Activated CD4-positive, alpha-beta memory T cell treated with anti-CD3 and anti-CD28 coated beads, Interleukin-2, amount 10 ng/mL, durations not matched to agents 7 days and 5 days (primary cell): Measurements from ENCODE around the gene C19orf53. TPM values are rescaled to one million over a fixed set of nuclear protein-coding genes. Genes with fewer than 3 reads are reported as not detected.
"Not testable (repeated sequence)": the region's sequence is repeated elsewhere in the genome, so short reads cannot be mapped to it uniquely, and the experiment has no call there.

ENCODE experiments used
- CTCF ChIA-PET: fragments of 350-600 bp; sonication (Branson Sonifier 250); formaldehyde crosslinking; loops from one replicate; lab custom pipeline; 2021; ENCODE audit warnings: antibody characterized with exemption, inconsistent platforms; lab: Charles Lee
- POLR2A ChIA-PET: fragments of 350-600 bp; sonication (Branson Sonifier 250); formaldehyde crosslinking; loops from one replicate; lab custom pipeline; 2021; ENCODE audit warnings: antibody characterized with exemption; lab: Charles Lee
- DNase-seq: peaks from one replicate; pipeline ENCODE4 v3.0.0-alpha.2; 2020
- H3K27ac Mint-ChIP-seq: one replicate; pipeline ENCODE4 v1.8.0; 2021; ENCODE audit warnings: mild to moderate bottlenecking, mixed read lengths
- H3K27me3 Mint-ChIP-seq: one replicate; pipeline ENCODE4 v1.8.0; 2021; ENCODE audit warnings: mixed read lengths
- H3K36me3 Mint-ChIP-seq: one replicate; pipeline ENCODE4 v1.8.0; 2021; ENCODE audit warnings: low read depth, mixed read lengths
- H3K4me1 Mint-ChIP-seq: one replicate; pipeline ENCODE4 v1.8.0; 2021; ENCODE audit warnings: mixed read lengths
- H3K4me3 Mint-ChIP-seq: one replicate; pipeline ENCODE4 v1.8.0; 2021; ENCODE audit warnings: mild to moderate bottlenecking, mixed read lengths
- H3K9me3 Mint-ChIP-seq: one replicate; pipeline ENCODE4 v1.8.0; 2021; ENCODE audit warnings: mixed read lengths
- total RNA-seq, 2 experiments: library from RNA; stranded (reverse); gene quantifications; one replicate each; pipeline ENCODE4 v1.2.3, GENCODE V29; 2021

Gene C19orf53
- total RNA-seq, 2 experiments from 2014 or later: 79.4 to 83.7 TPM

DNA sequence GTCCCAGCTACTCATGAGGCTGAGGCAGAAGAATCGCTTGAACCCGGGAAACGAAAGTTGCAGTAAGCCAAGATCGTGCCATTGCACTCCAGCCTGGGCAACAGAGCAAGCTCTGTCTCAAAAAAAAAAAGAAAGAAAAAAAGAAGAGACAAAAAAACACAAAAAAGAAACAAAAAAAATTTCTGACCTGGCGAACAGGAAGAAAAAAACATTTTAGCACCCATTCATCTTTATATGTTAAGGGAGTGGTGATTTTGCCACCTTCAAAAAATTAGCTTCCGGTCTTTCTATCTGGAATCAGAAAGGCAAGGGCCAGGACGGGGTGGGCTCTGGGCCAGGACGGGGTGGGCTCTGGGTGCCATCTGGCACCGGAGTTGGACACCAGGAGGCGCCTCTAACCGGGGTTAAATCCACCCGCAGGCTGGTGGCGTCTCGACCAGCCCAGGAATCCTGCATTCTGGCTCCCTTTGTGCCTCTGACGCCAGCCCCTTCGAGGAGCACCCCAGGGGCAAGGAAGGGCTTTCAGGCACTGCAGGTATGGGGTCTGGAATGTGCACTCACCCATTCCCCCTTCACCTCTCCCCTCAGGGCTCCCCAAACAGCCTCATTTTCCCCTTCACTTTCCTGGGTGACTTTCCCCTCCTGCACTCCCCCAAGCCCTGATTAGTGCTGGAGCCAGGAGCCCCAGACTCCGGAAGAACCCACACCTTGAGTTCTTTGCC, 10.6 kb downstream of the C19orf53 start:
- CTCF ChIA-PET: interaction anchor here (0.8 to 11.1 kb wide), 12 partner anchors 9 to 202 kb away, joined by 3 to 190 read pairs (median 4); partner anchors contain the start of genes C19orf53 and ZSWIM4
- POLR2A ChIA-PET: interaction anchor here (0.8 to 7.9 kb wide), 5 partner anchors 10 to 77 kb away, joined by 3 to 66 read pairs (median 4); partner anchors contain the start of genes C19orf53 and ZSWIM4
- H3K36me3 Mint-ChIP-seq: no peaks in the 10 kb centered on the region
- H3K27ac Mint-ChIP-seq: peak overlapping the region; percentile 56
- peak; percentile 77 for DNase-seq
- H3K27me3 Mint-ChIP-seq: no peaks in the 10 kb centered on the region
- H3K9me3 Mint-ChIP-seq: no peaks in the 10 kb centered on the region
- H3K4me1 Mint-ChIP-seq: peaks cover 47% of the 10 kb centered on the region
- H3K4me3 Mint-ChIP-seq: peak overlapping the region; percentile 25

DNA sequence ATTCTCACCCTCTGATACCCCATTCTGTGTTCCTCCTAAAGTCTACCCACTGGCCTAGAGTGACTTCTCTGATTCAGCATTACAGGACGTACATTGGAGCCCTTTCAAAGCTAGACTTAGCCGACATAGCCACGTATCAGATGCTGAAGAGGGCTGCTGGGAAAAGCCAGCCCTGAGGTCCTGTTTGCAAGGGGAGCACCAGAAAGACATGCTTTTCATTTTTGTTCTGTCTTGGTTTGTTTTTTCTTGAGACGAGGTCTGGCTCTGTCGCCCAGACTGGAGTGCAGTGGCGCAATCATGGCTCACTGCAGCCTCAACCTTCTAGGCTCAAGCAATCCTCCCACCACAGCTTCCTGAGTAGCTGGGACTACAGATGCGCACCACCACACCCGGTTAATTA, 14.7 kb downstream of the C19orf53 start:
- H3K36me3 Mint-ChIP-seq: no peaks in the 10 kb centered on the region
- H3K27me3 Mint-ChIP-seq: no peaks in the 10 kb centered on the region
- ChIA-PET CTCF (interaction anchor here (1.3 to 11.1 kb wide), 3 partner anchors 47 to 93 kb away, joined by 3 to 190 read pairs (median 11); no protein-coding TSS in a partner anchor), POLR2A (interaction anchor here (0.8 to 7.9 kb wide), 9 partner anchors 15 to 347 kb away, joined by 3 to 66 read pairs (median 33); partner anchors contain the start of genes ASF1B, C19orf53 and MRI1)
- DNase-seq: peak; percentile 63
- H3K9me3 Mint-ChIP-seq: no peaks in the 10 kb centered on the region
- peak overlapping the region; percentile 24 for H3K4me3 Mint-ChIP-seq
- H3K4me1 Mint-ChIP-seq: peaks cover 48% of the 10 kb centered on the region
- peak overlapping the region; percentile 99 for H3K27ac Mint-ChIP-seq

DNA sequence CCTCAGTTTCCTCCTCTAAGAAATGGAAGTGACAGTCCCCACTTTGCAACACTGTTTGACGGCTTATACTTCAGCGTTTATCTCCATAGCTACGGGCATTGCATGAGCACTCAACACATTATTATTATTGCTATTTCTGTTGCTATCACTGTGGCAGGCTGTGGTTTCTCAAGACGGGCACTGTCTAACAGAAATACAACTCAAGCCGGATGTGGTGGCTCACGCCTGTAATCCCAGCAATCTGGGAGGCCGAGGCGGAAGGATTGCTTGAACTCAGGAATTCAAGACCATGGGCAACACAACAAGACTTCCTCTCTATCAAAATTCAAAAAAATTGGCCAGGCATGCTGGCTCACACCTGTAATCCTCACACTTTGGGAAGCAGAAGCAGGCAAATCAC, 16.1 kb downstream of the C19orf53 start:
- Mint-ChIP-seq H3K9me3 (no peaks in the 10 kb centered on the region), H3K27me3 (no peaks in the 10 kb centered on the region), H3K4me3 (peak overlapping the region; percentile 43), H3K4me1 (peaks cover 48% of the 10 kb centered on the region), H3K27ac (peak overlapping the region; percentile 90), H3K36me3 (no peaks in the 10 kb centered on the region)
- POLR2A ChIA-PET: interaction anchor here (1.0 to 5.0 kb wide), 4 partner anchors 11 to 49 kb away, joined by 3 to 48 read pairs (median 20); partner anchors contain the start of gene C19orf53
- DNase-seq: peak; percentile 47
- CTCF ChIA-PET: interaction anchor here (1.3 to 11.1 kb wide), 2 partner anchors 47 to 72 kb away, joined by 3 to 190 read pairs; no protein-coding TSS in a partner anchor

DNA sequence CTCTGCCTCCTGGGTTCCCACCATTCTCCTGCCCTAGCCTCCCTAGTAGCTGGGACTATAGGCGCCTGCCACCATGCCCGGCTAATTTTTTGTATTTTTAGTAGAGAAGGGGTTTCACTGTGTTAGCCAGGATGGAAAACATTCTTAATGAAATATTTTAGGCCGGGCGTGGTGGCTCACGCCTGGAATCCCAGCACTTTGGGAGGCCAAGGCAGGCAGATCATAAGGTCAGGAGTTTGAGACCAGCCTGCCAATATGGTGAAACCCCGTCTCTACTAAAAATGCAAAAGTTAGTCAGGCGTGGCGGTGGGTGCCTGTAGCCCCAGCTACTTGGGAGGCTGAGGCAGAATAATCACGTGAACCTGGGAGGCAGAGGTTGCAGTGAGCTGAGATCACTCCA, 19.1 kb downstream of the C19orf53 start:
- H3K27ac Mint-ChIP-seq, POLR2A ChIA-PET, H3K27me3 Mint-ChIP-seq, H3K36me3 Mint-ChIP-seq, H3K9me3 Mint-ChIP-seq, H3K4me3 Mint-ChIP-seq, DNase-seq: not testable (repeated sequence)
- H3K4me1 Mint-ChIP-seq: peaks cover 47% of the 10 kb centered on the region
- CTCF ChIA-PET: interaction anchor here (0.7 to 0.8 kb wide), 2 partner anchors 68 to 612 kb away, joined by 3 to 4 read pairs; no protein-coding TSS in a partner anchor

DNA sequence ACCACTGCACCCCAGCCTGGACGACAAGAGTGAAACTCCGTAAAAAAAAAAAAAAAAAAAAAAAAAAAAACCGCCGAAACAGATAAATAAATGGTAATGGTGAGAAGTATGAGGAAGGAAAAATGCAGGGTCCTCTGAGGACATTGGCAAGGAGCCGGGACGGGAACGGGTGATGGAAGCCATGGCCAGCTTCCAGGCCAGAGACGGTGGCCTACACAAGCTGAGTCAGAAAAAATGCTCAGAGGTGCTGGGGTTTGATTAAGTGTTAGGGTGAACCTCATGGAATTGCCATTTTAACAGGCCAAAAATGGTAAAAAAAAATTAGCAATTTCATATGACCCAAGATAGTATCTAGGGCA, 20.1 kb downstream of the C19orf53 start:
- peak overlapping the region; percentile 93 for H3K27ac Mint-ChIP-seq
- ChIA-PET POLR2A (interaction anchor here (0.8 to 2.7 kb wide), 11 partner anchors 8 to 68 kb away, joined by 3 to 23 read pairs (median 5); partner anchors contain the start of gene C19orf53), CTCF (interaction anchor here (0.7 to 4.2 kb wide), 3 partner anchors 10 to 68 kb away, joined by 3 to 28 read pairs (median 5); no protein-coding TSS in a partner anchor)

DNA sequence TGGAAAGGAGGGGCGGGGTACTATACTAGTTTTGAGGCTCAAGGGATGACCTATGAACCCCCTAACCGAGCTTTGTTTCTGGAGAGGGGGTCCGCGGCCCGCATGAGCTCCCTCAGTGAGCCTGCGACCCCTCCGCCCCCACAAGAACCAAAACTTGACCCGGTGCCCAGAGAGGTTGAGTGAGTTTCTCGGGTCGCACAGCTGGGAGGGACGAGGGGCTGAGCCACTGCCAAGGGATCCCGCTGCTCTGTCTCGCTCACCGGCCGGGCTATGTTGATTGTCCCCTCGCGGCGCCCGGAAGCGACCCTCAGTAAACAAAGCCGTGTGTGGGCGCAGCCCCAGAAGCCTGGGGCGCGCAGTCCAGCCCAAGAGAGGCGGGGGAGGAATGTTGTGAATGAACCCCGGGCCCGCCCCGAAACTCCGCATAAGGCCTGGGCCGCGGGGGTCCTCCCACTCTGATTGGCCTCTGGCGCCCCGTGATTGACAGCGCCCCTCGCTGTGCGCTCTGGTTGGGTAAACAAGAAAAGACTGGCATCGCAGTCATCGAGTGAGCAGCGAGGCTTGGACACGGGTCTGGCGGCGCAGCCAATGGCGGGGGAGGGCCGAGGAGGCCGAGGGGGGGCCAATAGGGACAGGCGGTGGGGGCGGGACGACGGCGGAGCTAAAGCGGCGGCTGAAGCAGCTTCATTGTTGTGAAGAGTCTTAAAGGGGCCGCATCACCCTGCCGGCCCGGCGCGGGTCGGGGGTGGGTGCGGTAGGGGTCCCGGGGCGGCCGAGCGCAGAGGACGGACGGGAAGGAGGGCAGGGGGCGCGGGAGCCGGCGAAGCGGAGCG, 20.7 kb downstream of the C19orf53 start, which contains the start of gene ZSWIM4:
Gene ZSWIM4 (plus strand): TSS at position 687 of the 833 bp plus-strand sequence. CDS start 206 bp downstream, outside the sequence.
- DNase-seq: peak; percentile 98
- ChIA-PET POLR2A (interaction anchor here (0.6 to 2.7 kb wide), 14 partner anchors 9 to 342 kb away, joined by 3 to 23 read pairs (median 4); partner anchors contain the start of genes ASF1B and C19orf53), CTCF (interaction anchor here (0.7 to 4.2 kb wide), 6 partner anchors 10 to 203 kb away, joined by 3 to 28 read pairs (median 4); no protein-coding TSS in a partner anchor)
- Mint-ChIP-seq H3K9me3 (no peaks in the 10 kb centered on the region), H3K36me3 (no peaks in the 10 kb centered on the region), H3K27me3 (no peaks in the 10 kb centered on the region), H3K27ac (peak within 1 kb of the TSS; percentile 93), H3K4me1 (peaks cover 35% of the 10 kb centered on the region), H3K4me3 (peak within 1 kb of the TSS; percentile 99)

More for the DNA sequence above, 20.1 kb downstream of the C19orf53 start:
- peak overlapping the region; percentile 99 for H3K4me3 Mint-ChIP-seq
- no peak for DNase-seq
- H3K4me1 Mint-ChIP-seq: peaks cover 37% of the 10 kb centered on the region
- H3K36me3 Mint-ChIP-seq: no peaks in the 10 kb centered on the region
- no peaks in the 10 kb centered on the region for H3K9me3 Mint-ChIP-seq
- no peaks in the 10 kb centered on the region for H3K27me3 Mint-ChIP-seq

DNA sequence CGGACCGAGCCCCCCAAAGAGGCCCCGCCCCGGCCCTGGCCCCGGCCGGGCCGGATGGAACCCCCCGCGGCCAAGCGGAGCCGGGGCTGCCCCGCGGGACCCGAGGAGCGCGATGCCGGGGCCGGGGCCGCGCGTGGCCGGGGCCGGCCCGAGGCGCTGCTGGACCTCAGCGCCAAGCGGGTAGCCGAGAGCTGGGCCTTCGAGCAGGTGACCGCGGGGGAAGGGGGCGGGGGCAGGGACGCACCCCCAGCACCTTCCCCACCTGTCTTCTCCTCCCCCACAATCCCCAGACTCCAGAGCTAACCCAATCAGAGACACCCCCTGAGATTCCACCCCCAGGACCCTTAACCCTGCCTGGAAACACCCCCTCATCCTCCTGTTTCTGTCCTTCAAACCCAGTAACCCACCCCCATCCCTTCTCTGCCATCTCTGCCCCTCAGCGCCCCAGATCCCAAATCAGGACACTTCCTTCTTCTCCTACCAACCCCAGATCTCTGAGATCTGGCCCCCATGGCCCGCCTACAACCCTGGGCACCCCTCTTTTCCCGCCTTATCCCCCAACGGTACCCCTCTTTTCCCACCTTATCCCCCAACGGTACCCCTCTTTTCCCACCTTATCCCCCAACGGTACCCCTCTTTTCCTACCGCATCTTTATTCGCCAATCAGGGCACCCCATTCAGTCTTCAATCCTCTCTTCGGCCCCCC, 21.5 kb downstream of the C19orf53 start:
- H3K36me3 Mint-ChIP-seq: no peaks in the 10 kb centered on the region
- H3K27me3 Mint-ChIP-seq: no peaks in the 10 kb centered on the region
- H3K9me3 Mint-ChIP-seq: no peaks in the 10 kb centered on the region
- peak overlapping the region; percentile 99 for H3K4me3 Mint-ChIP-seq
- CTCF ChIA-PET: interaction anchor here (0.8 to 4.2 kb wide), 4 partner anchors 11 to 204 kb away, joined by 3 to 28 read pairs (median 4); no protein-coding TSS in a partner anchor
- H3K27ac Mint-ChIP-seq: peak overlapping the region; percentile 74
- DNase-seq: no peak
- H3K4me1 Mint-ChIP-seq: peaks cover 29% of the 10 kb centered on the region
- POLR2A ChIA-PET: interaction anchor here (1.0 to 2.7 kb wide), 11 partner anchors 9 to 341 kb away, joined by 3 to 23 read pairs (median 5); partner anchors contain the start of genes ASF1B and C19orf53

DNA sequence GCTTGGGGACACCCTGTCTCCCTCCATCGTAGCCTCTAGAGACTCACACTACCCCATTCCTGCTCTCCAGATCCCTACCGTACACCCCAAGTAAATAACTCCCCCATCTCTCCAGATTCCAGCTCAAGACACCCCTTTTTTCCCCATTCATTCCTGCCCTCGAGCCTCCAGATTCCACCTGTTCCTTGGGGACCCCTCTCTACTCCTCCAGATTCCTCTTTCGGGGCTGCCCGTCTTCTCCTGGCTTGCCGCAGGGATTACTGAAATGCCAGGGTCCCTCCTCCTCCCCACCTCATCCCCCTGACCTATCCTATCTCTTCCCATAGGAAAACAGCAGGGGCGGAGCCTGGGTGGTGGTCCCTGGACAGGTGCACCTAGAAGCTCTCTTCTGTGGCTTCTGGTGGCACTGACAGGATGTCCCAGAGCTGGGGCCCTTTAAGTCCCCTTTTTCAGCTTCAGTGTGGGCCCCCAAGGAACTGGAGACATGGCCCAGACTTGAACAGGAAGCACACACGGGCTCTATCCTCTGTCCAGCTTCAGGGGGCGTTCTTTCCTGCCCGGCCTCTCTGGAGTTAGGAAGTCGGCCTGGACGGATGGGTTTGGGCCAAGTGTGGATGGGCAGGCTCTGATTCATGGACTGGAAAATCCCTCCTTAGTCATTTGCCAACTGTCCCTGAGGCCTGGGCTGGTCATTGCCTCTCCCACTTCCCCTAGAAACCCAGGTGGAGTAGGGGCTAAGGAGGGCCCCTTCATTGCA, 22.2 kb downstream of the C19orf53 start:
- H3K36me3 Mint-ChIP-seq: peaks cover 5% of the 10 kb centered on the region
- ChIA-PET POLR2A (interaction anchor here (0.7 to 2.7 kb wide), 9 partner anchors 9 to 66 kb away, joined by 3 to 23 read pairs (median 4); partner anchors contain the start of gene C19orf53), CTCF (interaction anchor here (4.2 kb wide), 1 partner anchor 66 kb away, joined by 28 read pairs; no protein-coding TSS in a partner anchor)
- H3K27me3 Mint-ChIP-seq: no peaks in the 10 kb centered on the region
- peak overlapping the region; percentile 74 for H3K27ac Mint-ChIP-seq
- peaks cover 29% of the 10 kb centered on the region for H3K4me1 Mint-ChIP-seq
- no peaks in the 10 kb centered on the region for H3K9me3 Mint-ChIP-seq
- peak overlapping the region; percentile 84 for H3K4me3 Mint-ChIP-seq
- DNase-seq: no peak

DNA sequence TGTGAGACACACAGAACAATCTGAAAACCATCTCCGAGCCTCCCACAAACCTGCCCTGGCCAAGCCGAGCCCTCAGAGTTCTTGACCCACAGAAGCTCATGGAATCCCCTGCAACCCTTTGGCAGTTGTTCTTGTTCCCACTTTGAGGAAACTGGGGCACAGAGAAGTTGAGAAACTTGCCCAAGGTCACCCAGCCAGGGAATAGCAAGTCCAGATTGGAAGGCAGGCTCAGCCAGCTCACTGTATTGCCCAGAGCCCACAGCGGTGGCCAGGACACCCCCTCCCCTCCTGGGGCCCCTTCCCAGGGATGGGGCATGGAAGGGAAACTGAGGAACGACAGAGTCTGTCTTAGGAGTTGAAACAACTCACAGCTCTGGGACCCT, 22.8 kb downstream of the C19orf53 start:
- ChIA-PET CTCF (interaction anchor here (1.0 to 4.2 kb wide), 3 partner anchors 13 to 65 kb away, joined by 3 to 28 read pairs (median 3); a partner anchor contains a TSS), POLR2A (interaction anchor here (0.7 to 1.8 kb wide), 5 partner anchors 10 to 66 kb away, joined by 3 to 4 read pairs (median 4); partner anchors contain the start of gene C19orf53)
- no peaks in the 10 kb centered on the region for H3K9me3 Mint-ChIP-seq
- peaks cover 29% of the 10 kb centered on the region for H3K4me1 Mint-ChIP-seq
- no peak for DNase-seq
- H3K27me3 Mint-ChIP-seq: no peaks in the 10 kb centered on the region
- peak overlapping the region; percentile 84 for H3K4me3 Mint-ChIP-seq
- peak overlapping the region; percentile 74 for H3K27ac Mint-ChIP-seq
- H3K36me3 Mint-ChIP-seq: peaks cover 5% of the 10 kb centered on the region

DNA sequence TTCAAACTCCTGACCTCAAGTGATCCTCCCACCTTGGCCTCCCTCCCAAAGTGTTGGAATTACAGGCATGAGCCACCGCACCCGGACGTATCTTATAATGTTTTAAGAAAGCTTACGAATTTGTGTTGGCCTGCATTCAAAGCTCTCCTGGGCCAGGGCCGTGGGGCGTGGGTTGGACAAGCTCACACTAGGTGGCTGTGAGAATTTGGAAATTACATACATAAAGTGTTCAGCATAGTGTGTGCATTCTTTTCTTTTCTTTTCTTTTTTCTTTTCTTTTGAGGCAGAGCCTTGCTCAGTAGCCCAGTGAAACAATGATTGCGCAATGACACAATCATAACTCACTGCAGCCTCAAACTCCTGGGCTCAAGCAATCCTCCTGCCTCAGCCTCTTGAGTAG, 23.6 kb downstream of the C19orf53 start:
- H3K27ac Mint-ChIP-seq: no peak overlapping the region
- H3K4me3 Mint-ChIP-seq: no peak overlapping the region
- H3K4me1 Mint-ChIP-seq: peaks cover 29% of the 10 kb centered on the region
- ChIA-PET POLR2A (interaction anchor here (0.8 to 1.8 kb wide), 3 partner anchors 10 to 65 kb away, joined by 4 to 5 read pairs (median 4); no protein-coding TSS in a partner anchor), CTCF (interaction anchor here (1.0 to 4.2 kb wide), 3 partner anchors 13 to 65 kb away, joined by 3 to 28 read pairs (median 3); a partner anchor contains a TSS)
- H3K27me3 Mint-ChIP-seq: no peaks in the 10 kb centered on the region
- H3K36me3 Mint-ChIP-seq: peaks cover 5% of the 10 kb centered on the region
- no peak for DNase-seq
- no peaks in the 10 kb centered on the region for H3K9me3 Mint-ChIP-seq
